RWPE2 (cell line): ENCODE measurements around the gene UCK1.

Experiments
- ATAC-seq: fragments of 200-7000 bp; cut with Tn5 transposase; 3 replicates; pipeline ENCODE4 v1.9.1; 2021; ENCODE audit warnings: low read depth
- DNase-seq: peaks from one replicate; pipeline ENCODE4 v3.0.0-alpha.2; 2020; ENCODE audit warnings: low spot score
- H3K27ac ChIP-seq: fragments of 450-650 bp; 2 replicates; pipeline ENCODE4 v1.5.1; 2017; ENCODE audit warnings: mild to moderate bottlenecking; ENCODE audit not compliant: poor library complexity, severe bottlenecking
- H3K27me3 ChIP-seq: fragments of 250-450 bp; sonication (Bioruptor Pico); 2 replicates; pipeline ENCODE4 v1.5.1; 2021; ENCODE audit warnings: mild to moderate bottlenecking, moderate library complexity; ENCODE audit not compliant: insufficient read depth, poor library complexity, severe bottlenecking
- H3K36me3 ChIP-seq: fragments of 250-450 bp; sonication (Bioruptor Pico); 2 replicates; pipeline ENCODE4 v1.5.1; 2020; ENCODE audit warnings: low read depth, mild to moderate bottlenecking, moderate library complexity
- H3K4me1 ChIP-seq: fragments of 250-450 bp; sonication (Bioruptor Pico); 2 replicates; pipeline ENCODE4 v1.5.1; 2021; ENCODE audit warnings: mild to moderate bottlenecking, moderate library complexity; ENCODE audit not compliant: insufficient read depth, poor library complexity, severe bottlenecking
- H3K4me3 ChIP-seq: fragments of 250-450 bp; sonication (Bioruptor Pico); 2 replicates; pipeline ENCODE4 v1.5.1; 2021; ENCODE audit warnings: mild to moderate bottlenecking, moderate library complexity; ENCODE audit not compliant: severe bottlenecking
- H3K9me3 ChIP-seq: fragments of 250-450 bp; sonication (Bioruptor Pico); 2 replicates; pipeline ENCODE4 v1.5.1; 2021; ENCODE audit warnings: mild to moderate bottlenecking, moderate library complexity; ENCODE audit not compliant: severe bottlenecking
- TF ChIP-seq, protein P1 (sequence below): fragments of 450-650 bp; IDR thresholded peaks from one replicate; pipeline ENCODE4 v1.5.1; 2017; ENCODE audit warnings: mild to moderate bottlenecking, moderate library complexity; ENCODE audit not compliant: poor library complexity, severe bottlenecking

Gene UCK1

DNA sequence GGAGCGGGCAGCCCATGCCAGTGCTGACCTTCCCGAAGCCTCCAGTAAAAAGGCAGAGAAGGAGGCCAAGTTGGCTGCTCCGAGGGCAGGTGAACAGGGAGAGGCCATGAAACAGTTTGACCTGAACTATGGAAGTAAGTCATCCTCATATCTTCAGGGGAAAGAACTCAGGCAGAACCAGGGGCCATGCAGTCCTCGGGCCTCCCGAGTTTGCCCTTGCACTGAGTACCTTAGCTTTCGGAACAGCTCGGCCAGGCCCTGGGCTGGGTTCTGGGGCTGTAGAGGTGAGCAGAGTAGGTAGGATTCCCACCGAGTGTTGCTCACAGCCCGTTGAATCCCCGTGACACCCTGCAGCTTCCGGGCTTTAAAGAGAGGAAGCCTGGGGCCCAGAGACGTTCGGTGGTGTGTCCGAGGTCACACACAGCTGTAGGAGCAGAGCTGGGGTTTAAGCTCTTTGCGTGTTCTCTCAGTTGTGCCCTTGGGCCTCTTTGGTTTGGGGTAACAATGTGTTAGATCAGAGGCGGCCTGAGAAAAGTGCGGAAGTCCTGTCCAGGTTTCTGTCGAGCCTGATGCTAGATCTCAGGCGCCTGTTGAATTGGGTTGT lies 53.1 kb downstream of the UCK1 start:
- no peak overlapping the region for H3K27ac ChIP-seq
- H3K4me1 ChIP-seq = no peaks in the 10 kb centered on the region
- no peaks in the 10 kb centered on the region for H3K9me3 ChIP-seq
- H3K4me3 ChIP-seq = no peak overlapping the region
- DNase-seq (no peak), ATAC-seq (no peak)
- TF ChIP-seq, protein P1, sequence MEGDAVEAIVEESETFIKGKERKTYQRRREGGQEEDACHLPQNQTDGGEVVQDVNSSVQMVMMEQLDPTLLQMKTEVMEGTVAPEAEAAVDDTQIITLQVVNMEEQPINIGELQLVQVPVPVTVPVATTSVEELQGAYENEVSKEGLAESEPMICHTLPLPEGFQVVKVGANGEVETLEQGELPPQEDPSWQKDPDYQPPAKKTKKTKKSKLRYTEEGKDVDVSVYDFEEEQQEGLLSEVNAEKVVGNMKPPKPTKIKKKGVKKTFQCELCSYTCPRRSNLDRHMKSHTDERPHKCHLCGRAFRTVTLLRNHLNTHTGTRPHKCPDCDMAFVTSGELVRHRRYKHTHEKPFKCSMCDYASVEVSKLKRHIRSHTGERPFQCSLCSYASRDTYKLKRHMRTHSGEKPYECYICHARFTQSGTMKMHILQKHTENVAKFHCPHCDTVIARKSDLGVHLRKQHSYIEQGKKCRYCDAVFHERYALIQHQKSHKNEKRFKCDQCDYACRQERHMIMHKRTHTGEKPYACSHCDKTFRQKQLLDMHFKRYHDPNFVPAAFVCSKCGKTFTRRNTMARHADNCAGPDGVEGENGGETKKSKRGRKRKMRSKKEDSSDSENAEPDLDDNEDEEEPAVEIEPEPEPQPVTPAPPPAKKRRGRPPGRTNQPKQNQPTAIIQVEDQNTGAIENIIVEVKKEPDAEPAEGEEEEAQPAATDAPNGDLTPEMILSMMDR = no peak
- peaks cover 95% of the 10 kb centered on the region for H3K36me3 ChIP-seq
- no peaks in the 10 kb centered on the region for H3K27me3 ChIP-seq

DNA sequence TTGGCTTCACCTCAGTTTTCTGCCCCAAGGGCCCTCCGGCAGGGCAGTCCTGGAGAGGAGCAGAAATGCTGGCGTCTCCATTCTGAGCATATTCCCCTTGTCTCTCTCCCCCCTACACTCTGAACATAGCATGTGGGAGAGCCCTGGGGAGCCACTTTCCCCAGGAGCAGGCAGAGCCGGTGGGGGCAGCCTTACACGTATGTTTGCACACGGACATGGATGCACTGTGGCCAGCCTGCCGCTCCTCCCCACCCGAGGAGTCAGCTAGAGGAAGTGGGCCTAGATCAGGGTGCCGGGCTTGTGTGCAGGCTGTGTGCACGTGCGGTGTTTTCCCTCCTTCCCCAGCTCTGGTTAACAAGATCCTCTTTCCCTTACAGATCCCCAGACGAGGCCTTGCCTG lies 53.7 kb downstream of the UCK1 start:
- Histone ChIP-seq H3K27ac (no peak overlapping the region), H3K4me1 (no peaks in the 10 kb centered on the region), H3K36me3 (peaks cover 95% of the 10 kb centered on the region), H3K9me3 (no peaks in the 10 kb centered on the region), H3K27me3 (no peaks in the 10 kb centered on the region), H3K4me3 (no peak overlapping the region)
- TF ChIP-seq, protein P1 = no peak
- no peak for DNase-seq
- ATAC-seq = no peak

DNA sequence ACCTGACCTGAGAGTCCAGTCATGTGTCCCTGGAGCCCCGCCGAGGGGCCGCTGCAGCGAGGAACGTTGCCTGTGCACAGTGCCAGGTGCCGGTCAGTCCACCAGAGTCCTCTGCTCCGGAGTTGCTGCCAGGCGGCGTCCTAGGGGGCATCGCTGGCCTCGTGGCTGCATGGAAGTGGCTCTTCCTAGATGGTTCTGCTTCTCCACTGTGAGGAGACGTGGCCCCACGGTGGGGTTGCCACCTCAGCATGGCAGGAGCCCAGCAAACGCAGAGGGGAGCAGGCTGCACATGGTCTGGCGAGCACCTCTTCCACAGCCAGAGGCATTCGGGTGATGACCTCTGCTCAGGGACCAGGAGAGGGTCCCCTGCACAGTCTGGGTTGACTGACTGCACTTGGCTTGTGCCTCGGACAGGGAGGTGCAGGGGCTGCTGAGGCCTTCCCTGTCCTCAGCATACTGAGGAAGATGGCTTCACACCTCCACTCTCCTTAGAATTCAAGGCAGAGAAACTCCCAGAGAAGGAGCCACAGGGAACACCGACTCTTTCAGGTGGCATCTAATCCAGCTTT lies 54.2 kb downstream of the UCK1 start:
- TF ChIP-seq, protein P1 = no peak
- Histone ChIP-seq H3K4me1 (no peaks in the 10 kb centered on the region), H3K27me3 (no peaks in the 10 kb centered on the region), H3K36me3 (peaks cover 95% of the 10 kb centered on the region), H3K9me3 (no peaks in the 10 kb centered on the region), H3K27ac (no peak overlapping the region), H3K4me3 (no peak overlapping the region)
- DNase-seq = no peak
- ATAC-seq = no peak

DNA sequence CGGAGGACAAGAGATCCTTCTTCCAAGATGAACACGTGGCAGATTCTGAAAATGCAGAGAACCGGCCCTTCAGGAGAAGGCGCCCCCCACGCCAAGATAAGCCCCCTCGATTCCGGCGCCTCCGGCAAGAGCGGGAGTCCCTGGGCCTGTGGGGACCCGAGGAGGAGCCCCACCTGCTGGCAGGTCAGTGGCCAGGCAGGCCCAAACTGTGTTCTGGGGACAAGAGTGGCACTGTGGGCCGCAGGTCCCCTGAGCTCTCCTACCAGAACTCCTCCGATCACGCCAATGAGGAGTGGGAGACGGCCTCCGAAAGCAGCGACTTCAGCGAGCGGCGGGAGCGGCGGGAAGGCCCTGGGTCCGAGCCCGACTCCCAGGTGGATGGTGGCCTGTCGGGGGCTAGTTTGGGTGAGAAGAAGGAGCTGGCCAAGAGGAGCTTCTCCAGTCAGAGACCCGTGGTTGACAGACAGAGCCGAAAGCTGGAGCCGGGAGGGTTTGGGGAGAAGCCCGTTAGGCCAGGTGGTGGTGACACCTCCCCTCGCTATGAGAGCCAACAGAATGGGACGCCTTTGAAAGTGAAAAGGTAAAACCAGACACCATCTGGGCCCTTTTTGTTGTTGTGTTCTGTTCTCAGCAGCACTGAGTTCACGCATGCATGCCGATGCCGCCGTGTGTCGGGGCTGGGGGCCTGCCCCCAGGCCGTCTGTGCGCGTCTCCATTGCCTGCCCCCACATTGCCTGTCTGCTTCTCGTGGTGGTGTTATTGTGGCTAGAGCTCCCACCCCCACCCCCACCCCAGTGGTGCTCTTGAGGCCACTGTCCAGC lies 54.9 kb downstream of the UCK1 start:
- H3K36me3 ChIP-seq = peaks cover 95% of the 10 kb centered on the region
- H3K27ac ChIP-seq = no peak overlapping the region
- no peak overlapping the region for H3K4me3 ChIP-seq
- DNase-seq = peak; percentile 47
- ATAC-seq = no peak
- H3K27me3 ChIP-seq = no peaks in the 10 kb centered on the region
- no peaks in the 10 kb centered on the region for H3K9me3 ChIP-seq
- TF ChIP-seq, protein P1 = peak; percentile 16
- no peaks in the 10 kb centered on the region for H3K4me1 ChIP-seq
